HPDE6-E6E7 (cell line): ENCODE results near the gene IL26.
"Not testable (repeated sequence)": the region's sequence is repeated elsewhere in the genome, so short reads cannot be mapped to it uniquely, and the experiment has no call there.

Experiments used
- DNase-seq: peaks from one replicate; pipeline ENCODE4 v3.0.0; 2011; ENCODE audit warnings: missing footprints; ENCODE audit errors: extremely low spot score

The IL26 gene

GRCh38 chr12:68240079-68240478 lies 14.5 kb upstream of the IL26 start:
- peak; percentile 49 for DNase-seq

- no peak for DNase-seq
These were observed 13.8 kb upstream of the IL26 start for GRCh38 chr12:68239309-68239982.

GRCh38 chr12:68237619-68238018 lies 12.0 kb upstream of the IL26 start:
- no peak for DNase-seq

- no peak for DNase-seq
These were observed 11.5 kb upstream of the IL26 start for GRCh38 chr12:68237078-68237477.

- DNase-seq: no peak
These were observed 10.9 kb upstream of the IL26 start for GRCh38 chr12:68236421-68237059.

- no peak for DNase-seq
These were observed 10.0 kb upstream of the IL26 start for GRCh38 chr12:68235576-68235975.

GRCh38 chr12:68234140-68234539 lies 8.5 kb upstream of the IL26 start:
- DNase-seq: no peak

GRCh38 chr12:68233498-68233897 lies 7.9 kb upstream of the IL26 start:
- DNase-seq: no peak

GRCh38 chr12:68231691-68232090 lies 6.1 kb upstream of the IL26 start:
- DNase-seq: no peak

GRCh38 chr12:68231229-68231628 lies 5.6 kb upstream of the IL26 start:
- no peak for DNase-seq

- no peak for DNase-seq
These were observed 4.3 kb upstream of the IL26 start for GRCh38 chr12:68229956-68230355.

- DNase-seq: no peak
These were observed 1.7 kb upstream of the IL26 start for GRCh38 chr12:68227356-68227755.

GRCh38 chr12:68224613-68225285 lies 861 bp downstream of the IL26 start:
- no peak for DNase-seq

GRCh38 chr12:68223067-68223747 lies 2.4 kb downstream of the IL26 start:
- DNase-seq: peak; percentile 79

GRCh38 chr12:68222326-68222725 lies 3.3 kb downstream of the IL26 start:
- no peak for DNase-seq

GRCh38 chr12:68221497-68221896 lies 4.1 kb downstream of the IL26 start:
- DNase-seq: no peak

GRCh38 chr12:68210875-68211274 lies 14.7 kb downstream of the IL26 start:
- no peak for DNase-seq

- not testable (repeated sequence) for DNase-seq
These were observed 16.4 kb downstream of the IL26 start for GRCh38 chr12:68209048-68209728.

GRCh38 chr12:68207276-68207675 lies 18.3 kb downstream of the IL26 start:
- DNase-seq: no peak

- no peak for DNase-seq
These were observed 19.2 kb downstream of the IL26 start for GRCh38 chr12:68206446-68206845.

GRCh38 chr12:68203460-68203875 lies 22.1 kb downstream of the IL26 start:
- DNase-seq: no peak

- no peak for DNase-seq
These were observed 24.8 kb downstream of the IL26 start for GRCh38 chr12:68200854-68201253.
